ENCODE results near the gene PHF19. TPM values are rescaled to one million over a fixed set of nuclear protein-coding genes. Genes with fewer than 3 reads are reported as not detected.

PHF19 gene
- total RNA-seq, 4 donors from 2014 or later, result 11.3 to 15.5 (median 13.8) TPM

- Histone ChIP-seq H3K9me3 (no peaks in the 10 kb centered on the region), H3K36me3 (no peaks in the 10 kb centered on the region), H3K27me3 (no peaks in the 10 kb centered on the region), H3K4me1 (peaks cover 35% of the 10 kb centered on the region), H3K27ac (no peak overlapping the region), H3K4me3 (no peak overlapping the region)
- WGBS, result 91% methylated on average over 11 of the region's 11 CpGs
- DNase-seq (ENCODE audit: low spot score in 2 of 2), result peak in 1 of 2 donors; percentile 21
- no peak for TF ChIP-seq CTCF (IDR thresholded peaks at IDR 0.05)
- no peak for TF ChIP-seq POLR2A (IDR thresholded peaks at IDR 0.05)
- no peak for TF ChIP-seq POLR2AphosphoS5 (IDR thresholded peaks at IDR 0.05)
- TF ChIP-seq EP300 (IDR thresholded peaks at IDR 0.05), result no peak
Measured at GRCh38 chr9:120923620-120924328, 46.8 kb upstream of the PHF19 start.

GRCh38 chr9:120922404-120923195 is 45.6 kb upstream of the PHF19 start:
- H3K36me3 ChIP-seq, result no peaks in the 10 kb centered on the region
- peak in 1 of 2 donors; percentile 21 for DNase-seq (ENCODE audit: low spot score in 2 of 2)
- TF ChIP-seq EP300 (IDR thresholded peaks at IDR 0.05) (no peak), POLR2AphosphoS5 (IDR thresholded peaks at IDR 0.05) (no peak), CTCF (IDR thresholded peaks at IDR 0.05) (no peak), POLR2A (IDR thresholded peaks at IDR 0.05) (no peak)
- H3K4me3 ChIP-seq, result no peak overlapping the region
- no peaks in the 10 kb centered on the region for H3K27me3 ChIP-seq
- H3K4me1 ChIP-seq, result peaks cover 26% of the 10 kb centered on the region
- no peaks in the 10 kb centered on the region for H3K9me3 ChIP-seq
- H3K27ac ChIP-seq, result no peak overlapping the region
- 70% methylated on average over 7 of the region's 7 CpGs for WGBS

- 67% methylated on average over 8 of the region's 8 CpGs for WGBS
- no peak for DNase-seq (ENCODE audit: low spot score in 2 of 2)
- Histone ChIP-seq H3K4me1 (peaks cover 30% of the 10 kb centered on the region), H3K36me3 (no peaks in the 10 kb centered on the region), H3K9me3 (no peaks in the 10 kb centered on the region), H3K27me3 (no peaks in the 10 kb centered on the region), H3K4me3 (no peak overlapping the region), H3K27ac (no peak overlapping the region)
- no peak for TF ChIP-seq CTCF (IDR thresholded peaks at IDR 0.05)
- no peak for TF ChIP-seq POLR2AphosphoS5 (IDR thresholded peaks at IDR 0.05)
- no peak for TF ChIP-seq POLR2A (IDR thresholded peaks at IDR 0.05)
- TF ChIP-seq EP300 (IDR thresholded peaks at IDR 0.05), result no peak
Measured at GRCh38 chr9:120921661-120922181, 44.7 kb upstream of the PHF19 start.

GRCh38 chr9:120920806-120921178 is 43.8 kb upstream of the PHF19 start:
- Histone ChIP-seq H3K36me3 (no peaks in the 10 kb centered on the region), H3K27me3 (no peaks in the 10 kb centered on the region), H3K27ac (peak overlapping the region; percentile 56), H3K4me1 (peaks cover 39% of the 10 kb centered on the region), H3K9me3 (no peaks in the 10 kb centered on the region), H3K4me3 (no peak overlapping the region)
- 68% methylated on average over 3 of the region's 3 CpGs for WGBS
- DNase-seq (ENCODE audit: low spot score in 2 of 2), result no peak
- no peak for TF ChIP-seq POLR2A (IDR thresholded peaks at IDR 0.05)

- H3K27ac ChIP-seq, result peak overlapping the region; percentile 56
- no peak for DNase-seq (ENCODE audit: low spot score in 2 of 2)
- 73% methylated on average over 6 of the region's 6 CpGs for WGBS
- no peak overlapping the region for H3K4me3 ChIP-seq
- TF ChIP-seq CTCF (IDR thresholded peaks at IDR 0.05) (no peak), POLR2A (IDR thresholded peaks at IDR 0.05) (no peak), POLR2AphosphoS5 (IDR thresholded peaks at IDR 0.05) (peak in 1 of 3 donors; percentile 27)
- H3K9me3 ChIP-seq, result no peaks in the 10 kb centered on the region
- H3K36me3 ChIP-seq, result no peaks in the 10 kb centered on the region
- H3K4me1 ChIP-seq, result peaks cover 46% of the 10 kb centered on the region
- H3K27me3 ChIP-seq, result no peaks in the 10 kb centered on the region
Measured at GRCh38 chr9:120919843-120920805, 43.1 kb upstream of the PHF19 start.
